Right kidney (tissue), 1 donor: Measurements from ENCODE around the gene PNPLA2.

Experiments used
- DNase-seq: peaks from one replicate; pipeline ENCODE4 v3.0.0-alpha.2; 2016

The PNPLA2 gene

GRCh38 chr11:796565-797295, 22.0 kb upstream of the PNPLA2 start:
- no peak for DNase-seq

- DNase-seq = peak; percentile 92
Observed at GRCh38 chr11:797296-798092, 21.2 kb upstream of the PNPLA2 start.

GRCh38 chr11:798093-798713, 20.5 kb upstream of the PNPLA2 start, which contains the start of gene SLC25A22:
TSS of gene SLC25A22 (minus strand) at chr11:798281. CDS start at chr11:795006, 3,275 bp downstream.
- peak; percentile 88 for DNase-seq

- no peak for DNase-seq
Observed at GRCh38 chr11:799641-800316, 18.9 kb upstream of the PNPLA2 start.

GRCh38 chr11:800473-800872, 18.2 kb upstream of the PNPLA2 start:
- DNase-seq = no peak

- DNase-seq = no peak
Observed at GRCh38 chr11:801097-801780, 17.5 kb upstream of the PNPLA2 start.

GRCh38 chr11:802018-802617, 16.6 kb upstream of the PNPLA2 start:
- no peak for DNase-seq

GRCh38 chr11:802693-803466, 15.8 kb upstream of the PNPLA2 start:
- no peak for DNase-seq

GRCh38 chr11:803467-803742, 15.3 kb upstream of the PNPLA2 start:
- no peak for DNase-seq

- DNase-seq = no peak
Observed at GRCh38 chr11:803770-804598, 14.7 kb upstream of the PNPLA2 start.

- no peak for DNase-seq
Observed at GRCh38 chr11:804599-804964, 14.1 kb upstream of the PNPLA2 start.

- no peak for DNase-seq
Observed at GRCh38 chr11:808427-809286, 10.1 kb upstream of the PNPLA2 start.

GRCh38 chr11:809287-810039, 9.3 kb upstream of the PNPLA2 start, which contains the start of gene RPLP2:
TSS of gene RPLP2 (plus strand) at chr11:809967. CDS start at chr11:810235, 268 bp downstream.
- peak; percentile 100 for DNase-seq

GRCh38 chr11:810040-810567, 8.6 kb upstream of the PNPLA2 start:
- DNase-seq = no peak

- DNase-seq = no peak
Observed at GRCh38 chr11:811446-812245, 7.1 kb upstream of the PNPLA2 start.

- no peak for DNase-seq
Observed at GRCh38 chr11:812390-812789, 6.3 kb upstream of the PNPLA2 start.

- DNase-seq = no peak
Observed at GRCh38 chr11:813072-813455, 5.7 kb upstream of the PNPLA2 start.
